Heart left ventricle (tissue), 13 donors: Measurements from ENCODE around the gene CSMD2.

Experiments used
- CTCF ChIP-seq, 12 donors: fragments of 200-600 bp; sonication (generic) in 4 of 12; IDR thresholded peaks; one replicate each; pipeline versions ENCODE4 v1.5.0 to v1.8.0; 2018 to 2022; ENCODE audit warnings: antibody characterized with exemption in 12 of 12, mild to moderate bottlenecking in 5 of 12
- POLR2A ChIP-seq, 2 donors: fragments of 450-650 bp; IDR thresholded peaks; one replicate each; pipeline ENCODE4 v1.6.1; 2017; ENCODE audit warnings: antibody characterized with exemption in 2 of 2, mild to moderate bottlenecking in 2 of 2, moderate library complexity in 2 of 2
- donor health status: ischemic (EF 13 %, LVEDD 7.1; RV severe dilation, severe dysfunction).
- donor health status: DM: no; HTN: yes; CAD: no.
- donor health status: DM: no; HTN: no; CAD: no.
- donor health status: ischemic (EF 25% LVEDD 6.9; RV normal size, moderate dysfunction).
- donor health status: ischemic (EF 25% LVEDD 5.7; RV mildly dilated, moderate dysfunction).
- donor health status: ischemic (EF 35%, LVEDD 5.7; RV mildly dilated, moderate dysfunction).
- donor health status: nonischemic (EF 11% LVEDD 7.7; RV severe dilation, severe dysfunction).
- donor health status: DM: yes; HTN: yes; CAD: no.
- donor health status: PGD.
- donor health status: ischemic (EF 29% LVEDD 5.4; RV normal size, mild dysfunction).
- donor health status: nonischemic (EF 23%, LVEDD 6.1; RV moderate dilation, normal function).

DNA sequence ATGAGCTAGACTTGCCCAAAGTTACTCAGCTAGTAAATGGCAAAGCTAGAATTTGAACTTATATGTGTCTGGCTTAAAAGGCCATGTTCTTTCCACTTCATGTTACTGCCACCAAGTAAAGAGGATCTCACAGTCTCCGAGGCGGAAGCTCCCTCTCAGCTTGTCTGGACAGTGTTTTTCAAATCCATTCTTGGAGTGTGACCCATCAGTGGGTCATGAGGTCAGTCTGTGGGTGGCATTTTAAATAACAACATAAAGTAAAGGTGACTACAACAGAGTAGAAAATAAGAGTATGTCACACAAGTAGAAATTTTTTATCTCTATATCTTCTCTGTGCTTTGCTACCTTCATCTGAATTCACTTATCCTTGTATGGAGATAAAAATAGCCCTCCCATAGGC is 304.4 kb downstream of the CSMD2 start:
- TF ChIP-seq CTCF (IDR thresholded peaks at IDR 0.05) (no peak), POLR2A (IDR thresholded peaks at IDR 0.05) (no peak)
